Activated CD4-positive, alpha-beta T cell treated with anti-CD3 and anti-CD28 coated beads for 4 hours (primary cell): ENCODE measurements around the gene PDLIM4.

Experiments
- DNase-seq, 2 donors: peaks; one replicate each; pipeline ENCODE4 v3.0.0-alpha.2; 2020

PDLIM4 gene

DNA sequence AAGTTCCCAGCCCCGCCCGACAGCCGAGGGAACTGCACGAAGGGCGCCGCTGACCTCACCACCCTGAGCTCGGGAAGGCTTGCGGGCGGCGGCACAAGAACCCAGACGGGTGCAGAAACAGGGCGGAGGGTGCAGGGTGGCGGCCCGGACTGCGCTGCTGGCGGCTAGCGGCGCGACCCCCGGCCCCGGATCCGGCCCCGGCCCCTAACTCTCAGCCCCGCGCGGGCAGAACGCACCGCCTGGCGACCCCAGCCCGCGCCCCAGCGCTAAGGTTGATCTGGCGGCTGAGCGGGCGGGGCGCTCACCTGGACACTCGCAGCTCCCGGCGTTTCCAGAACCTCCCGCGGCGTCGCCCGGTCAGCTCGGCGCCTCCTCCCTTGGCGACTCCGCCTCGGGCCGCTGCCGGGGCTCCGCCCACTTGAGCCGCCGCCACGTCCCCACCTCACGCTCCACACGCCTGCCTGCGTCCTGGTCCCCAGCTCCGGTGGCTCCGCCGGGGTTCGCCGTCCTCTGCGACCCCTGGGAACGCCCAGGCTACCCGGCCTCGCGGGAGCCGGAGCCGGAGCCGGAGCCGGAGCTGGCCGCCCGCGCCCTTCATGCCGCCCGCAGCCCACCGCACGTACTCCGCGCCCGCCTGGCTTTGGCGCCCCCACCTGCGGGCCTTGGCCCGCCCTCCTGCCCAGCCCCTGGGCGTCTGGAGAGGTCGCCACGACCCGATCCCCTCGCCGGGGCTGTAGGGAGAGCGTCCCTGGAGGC, 29.8 kb upstream of the PDLIM4 start, which contains the start of gene P4HA2:
Gene P4HA2 (minus strand): TSS at position 369 of the 756 bp plus-strand sequence. CDS start 9,227 bp downstream, outside the sequence.
- peak in 1 of 2 donors; percentile 34 for DNase-seq

DNA sequence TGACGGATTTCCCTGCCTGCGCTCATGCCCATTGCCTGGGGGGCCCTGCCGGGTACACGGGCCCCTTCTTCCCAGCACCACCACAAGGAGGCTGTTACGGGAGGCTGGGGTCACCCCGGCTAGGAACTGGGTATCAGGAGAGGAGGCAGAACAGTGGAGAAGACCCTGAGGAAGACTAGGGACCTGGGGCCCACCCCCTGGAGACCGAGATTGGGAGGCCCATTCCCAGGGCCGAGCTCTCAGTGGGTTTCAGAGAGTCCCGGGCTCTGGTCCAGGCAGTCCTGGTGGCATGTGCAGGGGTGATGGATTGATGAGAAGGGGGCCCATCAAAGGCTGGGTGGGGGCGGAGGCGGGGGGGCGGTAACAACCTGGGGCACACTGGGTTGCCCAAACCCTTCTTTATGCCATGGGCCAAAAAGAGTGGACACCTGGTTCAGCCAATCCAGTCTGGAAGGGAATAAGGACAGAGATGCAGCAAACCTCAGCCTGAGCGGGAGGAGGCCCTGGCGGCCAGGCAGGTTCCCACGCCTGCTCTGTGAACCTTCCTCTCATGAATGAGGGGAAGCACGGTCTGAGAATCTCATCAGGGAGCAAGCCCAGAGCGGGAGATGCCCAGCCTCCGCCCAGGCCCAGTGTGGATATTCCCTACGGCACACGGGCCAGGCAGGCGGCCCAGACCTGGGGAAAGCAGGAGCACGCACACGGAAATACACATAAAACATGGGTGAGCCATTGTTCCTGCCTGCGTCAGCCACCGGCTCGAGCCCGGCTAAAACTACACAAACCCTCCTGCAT, 29.1 kb upstream of the PDLIM4 start:
- no peak for DNase-seq

DNA sequence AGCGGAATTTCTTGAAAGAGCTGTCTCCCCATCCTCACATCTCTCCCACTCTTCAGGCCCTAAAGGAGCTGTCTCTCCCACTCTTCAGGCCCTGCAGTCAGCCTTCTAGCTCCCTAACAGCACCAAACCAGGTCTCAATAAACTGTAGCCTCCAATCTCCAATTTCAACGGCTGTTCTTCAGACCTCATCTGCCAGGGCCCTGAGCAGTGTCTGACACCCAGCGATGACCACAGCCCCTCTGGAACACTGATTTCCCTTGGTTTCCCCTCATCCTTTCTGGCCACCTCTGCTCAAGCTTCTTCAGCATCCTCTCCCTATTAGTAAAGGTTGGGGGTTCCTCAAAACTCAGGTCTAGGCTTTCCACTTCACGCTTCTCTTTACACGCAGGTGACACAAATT, 28.3 kb upstream of the PDLIM4 start:
- no peak for DNase-seq

DNA sequence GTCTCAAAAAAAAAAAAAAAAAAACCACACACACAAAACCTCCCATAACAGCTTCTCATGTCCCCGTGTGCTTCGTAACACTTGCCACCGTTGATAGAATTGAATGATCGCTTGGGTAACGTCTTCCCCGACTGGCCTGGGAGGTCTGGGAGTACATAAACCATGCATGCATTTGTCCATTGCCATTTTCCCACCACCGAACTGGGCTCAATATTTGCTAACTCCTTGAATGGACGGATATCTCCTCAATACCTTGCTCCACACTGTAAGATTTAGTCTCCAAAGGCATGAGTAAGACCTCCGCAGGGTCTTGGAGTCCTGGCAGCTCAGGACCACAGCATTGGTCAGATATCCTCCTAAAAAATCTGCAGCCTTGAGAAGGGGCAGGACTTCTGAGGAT, 26.6 kb upstream of the PDLIM4 start:
- no peak for DNase-seq

GRCh38 chr5:132232465-132232864, 25.0 kb upstream of the PDLIM4 start:
- no peak for DNase-seq

- no peak for DNase-seq
Observed at GRCh38 chr5:132233081-132233480, 24.4 kb upstream of the PDLIM4 start.

GRCh38 chr5:132233811-132234683, 23.4 kb upstream of the PDLIM4 start:
- DNase-seq, result no peak

- DNase-seq, result no peak
Observed at GRCh38 chr5:132234684-132235062, 22.8 kb upstream of the PDLIM4 start.

DNA sequence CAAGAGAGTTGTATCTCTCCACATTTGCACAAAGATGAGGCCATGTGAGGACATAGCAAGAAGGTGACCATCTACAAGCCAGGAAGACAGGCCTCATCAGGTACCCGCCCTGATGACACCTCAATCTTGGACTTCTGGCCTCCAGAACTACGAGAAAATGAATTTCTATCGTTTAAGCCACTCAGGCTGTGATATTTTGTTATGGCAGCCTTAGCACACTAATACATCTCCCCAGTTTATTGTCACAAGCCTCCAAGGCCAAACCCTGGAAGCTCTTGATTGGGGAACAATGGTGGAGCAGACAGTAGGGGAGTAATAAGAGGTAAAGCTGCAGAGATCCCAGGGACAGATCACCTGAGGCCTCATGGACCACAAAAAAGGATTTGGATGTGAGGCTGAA, 22.2 kb upstream of the PDLIM4 start:
- DNase-seq, result no peak

DNA sequence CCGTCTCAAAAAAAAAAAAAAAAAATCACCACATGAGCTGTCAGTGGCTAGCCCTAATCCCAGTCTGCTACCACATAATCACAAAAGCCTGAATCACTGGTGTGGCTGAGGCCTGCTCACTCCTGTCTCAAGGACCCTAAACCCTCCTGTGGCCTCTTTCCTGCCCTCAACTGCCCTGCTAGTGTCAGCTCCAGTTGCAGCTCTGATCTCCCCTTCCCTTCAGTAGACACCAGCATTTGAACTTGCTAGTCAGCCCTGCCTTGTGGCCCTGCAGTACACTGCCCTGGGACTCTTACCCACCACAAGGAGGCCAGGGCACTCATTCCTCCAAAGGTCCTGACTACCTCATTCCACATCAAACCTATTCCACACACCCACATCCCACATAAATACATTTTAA, 20.4 kb upstream of the PDLIM4 start:
- DNase-seq, result no peak

GRCh38 chr5:132237670-132238069, 19.8 kb upstream of the PDLIM4 start:
- no peak for DNase-seq

GRCh38 chr5:132238169-132238744, 19.2 kb upstream of the PDLIM4 start:
- peak; percentile 55 to 79 for DNase-seq

DNA sequence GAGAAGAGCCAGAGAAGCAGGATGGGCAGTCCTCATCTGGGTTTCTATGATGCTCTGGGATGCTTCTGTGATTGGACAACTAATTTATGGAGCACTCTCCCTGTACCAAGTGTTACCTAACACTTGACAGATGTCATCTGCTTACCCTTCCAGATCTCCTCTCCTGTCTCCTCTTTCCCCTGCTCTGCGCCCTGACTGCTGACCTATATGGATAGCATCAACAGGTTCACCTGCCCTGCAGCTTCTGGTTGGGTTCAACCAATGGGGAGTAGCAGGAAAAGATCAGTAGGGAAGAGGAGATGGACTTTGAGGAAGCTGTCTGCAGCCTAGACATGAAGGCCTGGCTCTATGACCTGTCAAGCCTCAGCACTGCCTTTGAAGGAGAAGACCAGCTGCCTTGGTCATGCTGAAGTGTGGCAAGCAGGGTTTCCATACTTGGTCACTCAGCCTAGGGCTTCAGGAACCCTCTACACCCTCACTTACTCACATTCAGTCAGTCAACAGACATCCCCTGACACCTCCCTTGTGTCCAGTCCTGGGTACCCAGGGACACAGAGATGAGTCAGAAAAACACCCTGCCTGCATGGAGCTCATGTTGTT, 18.5 kb upstream of the PDLIM4 start:
- no peak for DNase-seq

DNA sequence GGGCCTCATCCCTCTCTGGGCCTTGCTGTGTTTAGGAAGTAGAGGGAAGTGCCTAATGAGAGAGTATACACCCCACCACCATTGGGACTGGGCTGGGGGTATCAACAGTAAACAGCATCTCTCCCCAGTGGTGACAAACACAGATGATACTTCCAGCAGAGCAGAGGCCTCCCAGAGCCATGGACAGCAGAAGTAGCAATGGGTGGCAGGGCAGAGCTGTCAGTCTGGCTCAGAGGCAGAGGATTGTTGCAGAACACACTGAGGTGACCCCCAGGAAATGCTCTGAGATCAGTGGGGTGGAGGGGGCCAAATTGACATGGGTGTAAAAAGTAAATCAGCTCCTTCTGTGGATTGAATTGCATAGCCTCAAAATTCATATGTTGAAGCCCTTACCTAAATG, 17.7 kb upstream of the PDLIM4 start:
- DNase-seq, result no peak

DNA sequence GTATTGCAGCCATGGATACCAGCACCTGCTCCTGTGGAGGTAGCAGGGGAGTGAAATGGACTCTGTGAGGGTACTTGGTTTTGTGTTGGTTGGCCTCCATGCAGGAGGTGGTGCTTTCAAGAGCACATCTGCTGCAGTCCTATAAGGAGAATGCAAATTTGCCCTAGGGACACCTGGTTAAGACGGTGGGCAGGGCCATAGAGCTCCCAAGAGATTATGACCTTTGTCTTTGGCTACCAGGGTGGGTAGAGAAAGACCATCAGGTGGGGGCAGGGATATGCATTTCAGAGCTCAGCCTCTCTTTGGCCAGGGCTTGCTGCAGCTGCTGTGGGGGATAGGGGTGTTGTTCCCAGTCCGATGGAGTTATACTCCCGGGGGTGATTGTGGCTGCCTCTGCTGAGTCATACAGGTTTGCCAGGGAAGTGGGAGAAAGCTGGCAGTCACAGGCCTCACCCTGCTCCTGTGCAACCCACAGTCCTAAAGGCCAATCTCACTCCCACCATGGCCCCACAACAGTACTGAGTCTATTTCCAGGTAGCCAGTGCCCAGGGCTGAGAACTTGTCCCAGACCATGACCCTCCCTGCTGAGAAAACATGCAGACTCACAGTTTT, 14.0 kb upstream of the PDLIM4 start:
- DNase-seq, result no peak

DNA sequence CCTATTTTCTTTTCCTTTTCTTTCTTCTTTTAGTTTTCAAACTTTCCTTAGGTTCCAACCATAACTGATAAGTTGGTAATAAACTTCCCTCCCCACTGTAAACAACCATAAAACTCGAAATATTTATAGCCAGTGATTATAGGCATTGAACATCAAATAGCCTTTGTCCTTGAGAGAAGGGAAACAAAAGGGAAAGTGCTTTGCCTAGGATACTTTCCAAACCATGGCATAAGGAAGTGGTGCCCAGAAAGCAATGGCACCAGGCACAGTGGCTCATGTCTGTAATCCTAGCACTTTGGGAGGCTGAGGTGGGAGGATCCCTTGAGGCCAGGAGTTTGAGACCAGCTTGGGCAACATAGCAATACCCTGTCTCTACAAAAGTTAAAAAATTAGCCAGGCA, 11.9 kb upstream of the PDLIM4 start:
- DNase-seq, result no peak

DNA sequence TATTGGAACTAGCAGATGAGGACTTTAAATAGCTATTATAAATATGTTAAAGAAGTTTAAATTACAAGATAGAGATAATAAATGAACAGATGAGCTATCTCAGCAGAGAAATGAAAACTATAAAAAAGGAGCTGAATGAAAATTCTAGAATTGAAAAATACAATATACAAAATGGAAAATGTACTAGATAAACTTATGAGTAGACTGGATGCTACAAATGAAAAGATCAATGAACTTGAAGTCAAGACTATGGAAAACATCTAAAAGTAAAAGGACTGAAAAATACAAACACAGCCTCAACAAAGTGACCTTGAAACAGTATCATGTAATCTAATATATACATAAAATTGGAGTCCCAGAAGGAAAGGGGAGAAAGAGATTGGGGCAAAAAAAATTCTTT, 10.7 kb upstream of the PDLIM4 start:
- no peak for DNase-seq

- no peak for DNase-seq
Observed at GRCh38 chr5:132250547-132250946, 6.9 kb upstream of the PDLIM4 start.

- DNase-seq, result no peak
Observed at GRCh38 chr5:132251220-132251725, 6.2 kb upstream of the PDLIM4 start.

DNA sequence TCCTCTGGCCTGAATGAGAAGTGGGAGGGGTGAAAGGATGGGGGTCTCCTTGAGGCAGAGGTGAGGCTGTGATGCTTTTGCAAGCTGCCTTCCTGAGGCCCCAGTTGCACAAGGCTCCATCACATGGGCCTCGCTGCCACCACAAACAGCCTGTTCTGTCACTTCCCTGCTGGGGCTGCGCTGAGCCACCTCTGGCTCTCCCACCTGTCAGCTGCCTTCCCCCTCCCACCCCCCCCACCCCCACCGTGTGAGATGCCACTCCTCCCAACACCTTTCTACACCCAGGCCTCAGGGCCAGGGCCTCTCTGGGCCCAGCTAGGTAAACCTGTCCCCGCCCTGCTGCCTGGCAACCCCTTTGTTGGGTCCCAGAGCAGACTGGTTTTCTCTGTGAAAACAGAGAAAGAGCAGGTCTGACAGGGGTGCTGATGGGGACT, 4.5 kb upstream of the PDLIM4 start:
- DNase-seq, result no peak

DNA sequence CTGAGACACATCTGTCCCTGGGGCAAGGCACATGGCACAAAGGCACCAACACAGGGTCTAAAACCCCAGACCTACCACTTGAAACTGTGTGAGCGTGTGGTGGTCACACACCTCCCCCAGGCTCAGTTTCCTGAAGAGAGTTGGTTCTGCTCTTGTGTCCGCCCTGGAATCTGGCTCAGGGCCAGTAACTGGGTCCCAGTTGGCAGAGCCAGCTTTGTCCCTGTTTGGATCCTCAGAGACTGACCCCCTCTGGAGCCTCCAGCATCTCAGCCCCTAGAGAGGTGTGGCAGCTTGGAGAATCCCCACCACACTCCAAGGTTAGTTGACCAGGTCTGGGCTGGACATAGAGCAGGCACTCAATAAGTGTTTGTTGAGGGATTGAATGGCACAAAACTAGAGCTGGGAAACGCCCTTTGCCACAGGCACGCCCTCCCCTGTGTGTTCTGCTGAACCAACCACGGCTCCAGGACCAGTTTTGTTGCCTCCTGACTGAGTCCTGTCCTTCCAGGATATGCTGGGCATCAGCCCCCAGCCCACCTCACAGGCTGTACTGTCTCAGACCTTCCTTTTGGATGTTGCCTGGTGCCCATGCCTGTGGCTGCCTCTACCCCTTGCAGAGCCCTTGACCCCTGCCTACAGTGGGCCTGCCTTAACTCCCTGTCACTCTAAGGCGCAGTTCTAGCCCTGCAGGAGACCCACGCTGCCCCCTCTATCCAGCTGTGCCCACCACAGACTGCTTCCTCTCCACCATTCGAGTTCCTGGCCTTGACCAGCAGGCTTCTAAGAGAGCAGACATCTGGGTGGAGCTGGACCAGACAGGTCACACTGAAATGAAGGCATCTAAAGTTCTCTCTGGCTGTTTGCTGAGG, 3.8 kb upstream of the PDLIM4 start:
- no peak for DNase-seq
